ENCODE data around the gene NOTCH1.

Gene NOTCH1

GRCh38 chr9:136470356-136470755 is 75.5 kb downstream of the NOTCH1 start:
- Histone ChIP-seq H3K4me3 (no peak overlapping the region), H3K27ac (no peak overlapping the region)
- no peak for DNase-seq (ENCODE audit: low spot score)
- TF ChIP-seq CTCF (IDR thresholded peaks at IDR 0.05): no peak

DNA sequence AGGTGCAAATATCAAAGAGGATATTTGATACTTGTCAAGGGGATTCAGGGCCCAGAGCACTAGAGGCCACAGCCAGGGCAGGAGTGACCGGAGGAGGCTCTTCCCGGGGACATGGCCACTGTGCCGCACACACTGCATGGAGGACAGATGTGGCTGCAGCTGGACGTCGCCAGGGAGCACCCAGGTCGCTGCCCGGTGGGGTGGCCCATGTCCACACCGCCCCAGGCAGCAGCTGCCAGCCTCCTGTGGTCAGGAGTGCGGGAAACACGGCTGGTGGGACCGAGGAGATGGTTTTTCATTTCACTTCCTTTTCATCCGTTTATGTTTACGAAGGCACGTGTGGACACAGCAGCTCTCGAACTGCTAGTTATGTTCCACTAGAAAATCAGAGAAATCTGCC is 78.1 kb downstream of the NOTCH1 start:
- no peak for TF ChIP-seq CTCF (IDR thresholded peaks at IDR 0.05)
- Histone ChIP-seq H3K4me3 (no peak overlapping the region), H3K27ac (no peak overlapping the region)
- DNase-seq (ENCODE audit: low spot score): no peak

DNA sequence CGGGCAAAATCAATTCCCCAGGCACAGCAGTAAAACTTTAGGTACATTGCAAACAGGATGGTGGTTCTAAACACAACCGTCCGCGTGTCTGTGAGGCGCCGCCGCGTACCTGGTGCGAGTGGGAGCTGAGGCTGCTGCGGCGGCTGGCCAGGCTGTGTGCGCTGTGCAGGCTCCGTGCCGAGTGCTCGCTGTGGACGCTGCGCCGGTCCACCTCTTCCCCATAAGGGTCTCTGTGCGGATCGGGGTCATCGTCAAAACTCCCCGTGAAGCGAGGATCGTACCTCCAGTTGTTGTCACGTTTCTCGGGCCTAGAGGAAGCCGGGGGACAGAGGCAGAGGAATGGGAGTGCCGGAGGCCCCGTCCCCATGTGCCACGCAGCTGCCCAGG is 79.7 kb downstream of the NOTCH1 start:
- H3K4me3 ChIP-seq: no peak overlapping the region
- DNase-seq (ENCODE audit: low spot score): no peak
- H3K27ac ChIP-seq: no peak overlapping the region
- no peak for TF ChIP-seq CTCF (IDR thresholded peaks at IDR 0.05)

GRCh38 chr9:136465500-136466154 is 80.2 kb downstream of the NOTCH1 start:
- no peak overlapping the region for H3K27ac ChIP-seq
- DNase-seq (ENCODE audit: low spot score): no peak
- no peak for TF ChIP-seq CTCF (IDR thresholded peaks at IDR 0.05)
- H3K4me3 ChIP-seq: no peak overlapping the region

- H3K4me3 ChIP-seq: no peak overlapping the region
- DNase-seq (ENCODE audit: low spot score): no peak
- no peak overlapping the region for H3K27ac ChIP-seq
- TF ChIP-seq CTCF (IDR thresholded peaks at IDR 0.05): no peak
Observed at GRCh38 chr9:136464241-136464640, 81.6 kb downstream of the NOTCH1 start.

- no peak overlapping the region for H3K4me3 ChIP-seq
- no peak overlapping the region for H3K27ac ChIP-seq
- TF ChIP-seq CTCF (IDR thresholded peaks at IDR 0.05): no peak
- no peak for DNase-seq (ENCODE audit: low spot score)
Observed at GRCh38 chr9:136463578-136463977, 82.3 kb downstream of the NOTCH1 start.

GRCh38 chr9:136462664-136463063 is 83.2 kb downstream of the NOTCH1 start:
- Histone ChIP-seq H3K27ac (no peak overlapping the region), H3K4me3 (no peak overlapping the region)
- no peak for TF ChIP-seq CTCF (IDR thresholded peaks at IDR 0.05)
- no peak for DNase-seq (ENCODE audit: low spot score)

Measured in coronary artery (tissue), 2 donors.